Measurements from ENCODE around the gene DROSHA. TPM values are rescaled to one million over a fixed set of nuclear protein-coding genes. Genes with fewer than 3 reads are reported as not detected.
A peak's percentile ranks its signal among the peaks of the same experiment; 100 is the strongest.
"Not testable (repeated sequence)": the region's sequence is repeated elsewhere in the genome, so short reads cannot be mapped to it uniquely, and the experiment has no call there.

Gene DROSHA
- total RNA-seq (45.4 TPM), polyA plus RNA-seq (ENCODE audit: insufficient read depth in 1 of 8, insufficient read length in 8 of 8, low replicate concordance in 1 of 8) (10 to 100 TPM; 42.5 to 50.2 (median 46.9) TPM)
- long read RNA-seq, donor 1: 0 reads
- long read RNA-seq, donor 2: 0 reads
- long read RNA-seq, donor 3, full-length matches to known transcripts: 5 of 5 reads
- long read RNA-seq, donor 3, partial matches to known transcripts: 0 of 5 reads
- long read RNA-seq, donor 3, other reads (novel, unspliced or antisense): 0 of 5 reads
- long read RNA-seq, donor 4: 0 reads
- long read RNA-seq, donor 5, full-length matches to known transcripts: 8 of 34 reads
- long read RNA-seq, donor 5, partial matches to known transcripts: 26 of 34 reads
- long read RNA-seq, donor 5, other reads (novel, unspliced or antisense): 0 of 34 reads
- long read RNA-seq, donor 6, full-length matches to known transcripts: 1 of 64 reads
- long read RNA-seq, donor 6, partial matches to known transcripts: 57 of 64 reads
- long read RNA-seq, donor 6, other reads (novel, unspliced or antisense): 6 of 64 reads
- long read RNA-seq, donor 7, partial matches to known transcripts: 0 of 4 reads
- long read RNA-seq, donor 7, other reads (novel, unspliced or antisense): 0 of 4 reads
- long read RNA-seq, donor 8, full-length matches to known transcripts: 4 of 4 reads
- long read RNA-seq, donor 8, partial matches to known transcripts: 0 of 4 reads
- long read RNA-seq, donor 8, other reads (novel, unspliced or antisense): 0 of 4 reads
- long read RNA-seq, donor 9, partial matches to known transcripts: 9 of 10 reads
- long read RNA-seq, donor 9, other reads (novel, unspliced or antisense): 0 of 10 reads
- long read RNA-seq, donor 10, transcript DROSHA-221 (3 exons, 567 nt): major isoform, 6 of 6 reads
- long read RNA-seq, donor 10, partial matches to known transcripts: 0 of 6 reads
- long read RNA-seq, donor 10, other reads (novel, unspliced or antisense): 0 of 6 reads
- long read RNA-seq, donor 11, partial matches to known transcripts: 0 of 1 reads
- long read RNA-seq, donor 11, other reads (novel, unspliced or antisense): 0 of 1 reads

GRCh38 chr5:31531888-31532547, at the start of gene DROSHA, which contains the start of gene C5orf22:
TSS of gene DROSHA (minus strand) at chr5:31532093. CDS start at chr5:31529059, 3,034 bp downstream.
TSS of gene C5orf22 (plus strand) at chr5:31532301. CDS start at chr5:31532393, 92 bp downstream.
- Histone ChIP-seq H3K4me3 (ENCODE audit: low read length) (peak within 1 kb of the TSS; percentile 85), H3K9me3 (replicated peaks; ENCODE audit: control insufficient read depth, low read depth, low read length) (no peaks in the 10 kb centered on the region), H3K36me3 (ENCODE audit: control insufficient read depth, insufficient read depth, low read length) (peaks cover 38% of the 10 kb centered on the region), H3K27me3 (ENCODE audit: control insufficient read depth, insufficient read depth, low read length) (no peaks in the 10 kb centered on the region), H3K4me1 (ENCODE audit: control insufficient read depth, insufficient read depth, low read length) (peaks cover 16% of the 10 kb centered on the region), H3K27ac (ENCODE audit: low read length) (peak within 1 kb of the TSS; percentile 72)
- WGBS (ENCODE audit: insufficient coverage): under 1% methylated on average over 46 of the region's 52 CpGs
- peak; percentile 99 for DNase-seq

GRCh38 chr5:31579558-31579957, 47.7 kb upstream of the DROSHA start:
- Histone ChIP-seq H3K4me3 (ENCODE audit: low read length) (no peak overlapping the region), H3K27me3 (ENCODE audit: control insufficient read depth, insufficient read depth, low read length) (no peaks in the 10 kb centered on the region), H3K36me3 (ENCODE audit: control insufficient read depth, insufficient read depth, low read length) (no peaks in the 10 kb centered on the region), H3K9me3 (replicated peaks; ENCODE audit: control insufficient read depth, low read depth, low read length) (no peaks in the 10 kb centered on the region), H3K4me1 (ENCODE audit: control insufficient read depth, insufficient read depth, low read length) (no peaks in the 10 kb centered on the region), H3K27ac (ENCODE audit: low read length) (no peak overlapping the region)
- whole genome bisulfite sequencing (ENCODE audit: insufficient coverage): no CpG with 5 or more reads among the region's 2 CpGs
- no peak for DNase-seq

GRCh38 chr5:31577438-31577837, 45.5 kb upstream of the DROSHA start:
- H3K27me3 ChIP-seq (ENCODE audit: control insufficient read depth, insufficient read depth, low read length): no peaks in the 10 kb centered on the region
- no peak overlapping the region for H3K27ac ChIP-seq (ENCODE audit: low read length)
- no peaks in the 10 kb centered on the region for H3K4me1 ChIP-seq (ENCODE audit: control insufficient read depth, insufficient read depth, low read length)
- no peak for DNase-seq
- H3K4me3 ChIP-seq (ENCODE audit: low read length): no peak overlapping the region
- no peaks in the 10 kb centered on the region for H3K36me3 ChIP-seq (ENCODE audit: control insufficient read depth, insufficient read depth, low read length)
- H3K9me3 ChIP-seq (replicated peaks; ENCODE audit: control insufficient read depth, low read depth, low read length): no peaks in the 10 kb centered on the region
- WGBS (ENCODE audit: insufficient coverage): no CpG with 5 or more reads among the region's 3 CpGs

DNA sequence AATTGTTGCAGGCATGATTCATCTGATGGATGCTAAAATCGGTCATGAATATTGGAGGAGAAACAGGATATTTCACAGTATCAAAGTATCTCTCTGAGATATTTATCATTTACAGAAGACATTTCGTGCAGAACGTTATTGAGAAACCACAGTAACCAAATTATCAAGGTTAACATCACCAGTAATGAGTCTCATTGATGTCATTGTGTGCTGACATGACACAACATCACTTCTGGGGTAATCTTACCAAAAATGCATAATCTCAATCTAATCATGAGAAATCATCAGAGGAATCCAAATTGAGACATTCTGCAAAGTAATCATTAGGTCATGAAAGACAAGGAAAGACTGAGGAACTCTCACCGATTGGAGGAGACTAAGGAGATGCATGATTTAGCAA, 42.9 kb upstream of the DROSHA start:
- H3K27ac ChIP-seq (ENCODE audit: low read length): no peak overlapping the region
- DNase-seq: no peak
- WGBS (ENCODE audit: insufficient coverage): 78% methylated on average over 1 of the region's 4 CpGs
- H3K36me3 ChIP-seq (ENCODE audit: control insufficient read depth, insufficient read depth, low read length): no peaks in the 10 kb centered on the region
- H3K27me3 ChIP-seq (ENCODE audit: control insufficient read depth, insufficient read depth, low read length): no peaks in the 10 kb centered on the region
- no peaks in the 10 kb centered on the region for H3K9me3 ChIP-seq (replicated peaks; ENCODE audit: control insufficient read depth, low read depth, low read length)
- H3K4me3 ChIP-seq (ENCODE audit: low read length): no peak overlapping the region
- H3K4me1 ChIP-seq (ENCODE audit: control insufficient read depth, insufficient read depth, low read length): no peaks in the 10 kb centered on the region

GRCh38 chr5:31573494-31574142, 41.7 kb upstream of the DROSHA start:
- DNase-seq: no peak
- Histone ChIP-seq H3K9me3 (replicated peaks; ENCODE audit: control insufficient read depth, low read depth, low read length) (no peaks in the 10 kb centered on the region), H3K27me3 (ENCODE audit: control insufficient read depth, insufficient read depth, low read length) (no peaks in the 10 kb centered on the region), H3K36me3 (ENCODE audit: control insufficient read depth, insufficient read depth, low read length) (no peaks in the 10 kb centered on the region), H3K27ac (ENCODE audit: low read length) (no peak overlapping the region), H3K4me1 (ENCODE audit: control insufficient read depth, insufficient read depth, low read length) (no peaks in the 10 kb centered on the region), H3K4me3 (ENCODE audit: low read length) (no peak overlapping the region)
- WGBS (ENCODE audit: insufficient coverage): 93% methylated on average over 5 of the region's 10 CpGs

- Histone ChIP-seq H3K27ac (ENCODE audit: low read length) (no peak overlapping the region), H3K36me3 (ENCODE audit: control insufficient read depth, insufficient read depth, low read length) (no peaks in the 10 kb centered on the region), H3K27me3 (ENCODE audit: control insufficient read depth, insufficient read depth, low read length) (no peaks in the 10 kb centered on the region), H3K9me3 (replicated peaks; ENCODE audit: control insufficient read depth, low read depth, low read length) (peaks cover 7% of the 10 kb centered on the region), H3K4me1 (ENCODE audit: control insufficient read depth, insufficient read depth, low read length) (no peaks in the 10 kb centered on the region), H3K4me3 (ENCODE audit: low read length) (no peak overlapping the region)
- no peak for DNase-seq
Measured at GRCh38 chr5:31569068-31569467, 37.2 kb upstream of the DROSHA start.

DNA sequence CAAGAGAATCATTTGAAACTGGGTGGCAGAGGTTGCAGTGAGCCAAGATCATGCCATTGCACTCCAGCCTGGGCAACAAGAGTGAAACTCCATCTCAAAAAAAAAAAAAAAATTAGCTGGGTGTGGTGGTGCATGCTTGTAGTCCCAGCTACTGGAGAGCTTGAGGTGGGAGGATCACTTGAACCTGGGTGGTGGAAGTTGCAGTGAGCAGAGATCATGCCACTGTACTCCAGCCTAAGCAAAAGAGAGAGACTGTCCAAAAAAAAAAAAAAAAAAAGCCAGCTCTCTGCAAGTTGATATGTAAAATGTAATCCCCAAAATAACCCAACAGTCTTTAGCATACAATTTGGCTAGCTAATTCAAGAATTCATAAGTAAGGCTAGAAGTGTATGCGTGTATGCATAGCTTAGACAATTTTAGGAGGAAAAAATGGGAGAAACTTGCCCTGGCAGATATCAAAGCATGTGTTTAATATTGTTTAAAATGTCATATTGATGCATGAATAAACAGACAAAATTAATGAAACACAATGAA, 36.5 kb upstream of the DROSHA start:
- WGBS (ENCODE audit: insufficient coverage): no CpG with 5 or more reads among the region's 1 CpG
- Histone ChIP-seq H3K27ac (ENCODE audit: low read length) (no peak overlapping the region), H3K4me1 (ENCODE audit: control insufficient read depth, insufficient read depth, low read length) (no peaks in the 10 kb centered on the region)

GRCh38 chr5:31566362-31566761, 34.5 kb upstream of the DROSHA start:
- not testable (repeated sequence) for H3K27me3 ChIP-seq (ENCODE audit: control insufficient read depth, insufficient read depth, low read length); H3K27ac ChIP-seq (ENCODE audit: low read length); DNase-seq; H3K9me3 ChIP-seq (replicated peaks; ENCODE audit: control insufficient read depth, low read depth, low read length); H3K4me1 ChIP-seq (ENCODE audit: control insufficient read depth, insufficient read depth, low read length); H3K4me3 ChIP-seq (ENCODE audit: low read length); H3K36me3 ChIP-seq (ENCODE audit: control insufficient read depth, insufficient read depth, low read length)
- 100% methylated on average over 1 of the region's 3 CpGs for WGBS (ENCODE audit: insufficient coverage)

More for the DNA sequence above, 36.5 kb upstream of the DROSHA start:
- H3K27me3 ChIP-seq (ENCODE audit: control insufficient read depth, insufficient read depth, low read length): no peaks in the 10 kb centered on the region
- no peaks in the 10 kb centered on the region for H3K36me3 ChIP-seq (ENCODE audit: control insufficient read depth, insufficient read depth, low read length)
- no peak overlapping the region for H3K4me3 ChIP-seq (ENCODE audit: low read length)
- peaks cover 7% of the 10 kb centered on the region for H3K9me3 ChIP-seq (replicated peaks; ENCODE audit: control insufficient read depth, low read depth, low read length)
- no peak for DNase-seq

GRCh38 chr5:31563216-31563615, 31.3 kb upstream of the DROSHA start:
- 11% methylated on average over 2 of the region's 4 CpGs for WGBS (ENCODE audit: insufficient coverage)
- no peak overlapping the region for H3K27ac ChIP-seq (ENCODE audit: low read length)
- DNase-seq: peak; percentile 12

More at GRCh38 chr5:31563216-31563615, 31.3 kb upstream of the DROSHA start:
- Histone ChIP-seq H3K36me3 (ENCODE audit: control insufficient read depth, insufficient read depth, low read length) (no peaks in the 10 kb centered on the region), H3K4me3 (ENCODE audit: low read length) (no peak overlapping the region), H3K4me1 (ENCODE audit: control insufficient read depth, insufficient read depth, low read length) (no peaks in the 10 kb centered on the region), H3K27me3 (ENCODE audit: control insufficient read depth, insufficient read depth, low read length) (no peaks in the 10 kb centered on the region), H3K9me3 (replicated peaks; ENCODE audit: control insufficient read depth, low read depth, low read length) (peaks cover 7% of the 10 kb centered on the region)

Measured in muscle of leg (tissue), 16 donors.